ENCODE results near the gene TK1.

DNA sequence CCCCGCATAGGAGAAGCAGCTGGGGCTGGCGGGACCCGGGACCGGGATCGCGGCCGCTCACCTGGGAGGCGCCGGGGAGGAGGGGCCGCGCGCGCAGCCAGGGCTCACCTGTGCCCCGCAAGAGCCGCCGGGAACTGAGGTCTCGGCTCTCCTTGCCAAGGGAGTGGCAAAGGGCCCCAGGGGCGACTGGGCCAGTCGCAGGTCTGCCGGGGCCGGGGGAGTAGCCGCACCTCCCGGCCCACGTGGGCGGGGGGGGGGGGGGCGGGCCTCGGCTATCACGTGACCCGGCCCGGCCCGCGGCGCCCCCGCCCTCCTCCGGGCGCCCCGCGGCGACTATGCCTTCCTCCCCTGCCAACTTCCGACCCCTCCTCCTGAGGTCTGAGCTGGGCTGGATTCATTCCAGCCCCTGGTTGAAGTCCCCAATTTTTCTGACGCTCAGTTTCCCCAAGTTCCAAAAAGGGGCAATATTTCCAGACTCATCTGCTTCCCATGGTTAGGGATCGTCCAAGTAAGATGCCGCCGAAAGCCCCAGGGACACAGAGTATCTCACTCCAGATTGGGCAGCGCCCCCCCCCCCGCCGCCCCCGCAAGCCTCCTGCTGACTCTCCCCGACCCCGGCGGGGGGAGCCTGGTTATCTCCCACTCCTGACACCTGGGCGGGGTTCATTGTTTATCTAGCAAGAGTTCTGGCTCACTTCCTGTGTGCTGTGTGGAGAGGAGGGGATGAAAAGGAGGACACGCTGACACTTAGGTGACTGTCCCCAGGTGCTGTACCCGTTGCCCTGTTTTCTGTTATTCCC, 58.1 kb downstream of the TK1 start, which contains the start of gene TMC6:
- no peak for TF ChIP-seq POLR2A (IDR thresholded peaks at IDR 0.05)
- TF ChIP-seq, protein P1, sequence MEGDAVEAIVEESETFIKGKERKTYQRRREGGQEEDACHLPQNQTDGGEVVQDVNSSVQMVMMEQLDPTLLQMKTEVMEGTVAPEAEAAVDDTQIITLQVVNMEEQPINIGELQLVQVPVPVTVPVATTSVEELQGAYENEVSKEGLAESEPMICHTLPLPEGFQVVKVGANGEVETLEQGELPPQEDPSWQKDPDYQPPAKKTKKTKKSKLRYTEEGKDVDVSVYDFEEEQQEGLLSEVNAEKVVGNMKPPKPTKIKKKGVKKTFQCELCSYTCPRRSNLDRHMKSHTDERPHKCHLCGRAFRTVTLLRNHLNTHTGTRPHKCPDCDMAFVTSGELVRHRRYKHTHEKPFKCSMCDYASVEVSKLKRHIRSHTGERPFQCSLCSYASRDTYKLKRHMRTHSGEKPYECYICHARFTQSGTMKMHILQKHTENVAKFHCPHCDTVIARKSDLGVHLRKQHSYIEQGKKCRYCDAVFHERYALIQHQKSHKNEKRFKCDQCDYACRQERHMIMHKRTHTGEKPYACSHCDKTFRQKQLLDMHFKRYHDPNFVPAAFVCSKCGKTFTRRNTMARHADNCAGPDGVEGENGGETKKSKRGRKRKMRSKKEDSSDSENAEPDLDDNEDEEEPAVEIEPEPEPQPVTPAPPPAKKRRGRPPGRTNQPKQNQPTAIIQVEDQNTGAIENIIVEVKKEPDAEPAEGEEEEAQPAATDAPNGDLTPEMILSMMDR (IDR thresholded peaks at IDR 0.05): no peak
